ENCODE data around the gene INPP5A.
A peak's percentile ranks its signal among the peaks of the same experiment; 100 is the strongest.
"Not testable (repeated sequence)": the region's sequence is repeated elsewhere in the genome, so short reads cannot be mapped to it uniquely, and the experiment has no call there.

Gene INPP5A

GRCh38 chr10:132787495-132788179 is 250.1 kb downstream of the INPP5A start:
- no peak for DNase-seq (ENCODE audit: low read depth)
- no peak overlapping the region for H3K4me3 ChIP-seq (replicated peaks; ENCODE audit: low read depth, low read length)
- no peak for TF ChIP-seq CTCF (IDR thresholded peaks at IDR 0.05; ENCODE audit: low read length, missing control alignments)

- peak; percentile 11 for DNase-seq (ENCODE audit: low read depth)
- H3K4me3 ChIP-seq (replicated peaks; ENCODE audit: low read depth, low read length): no peak overlapping the region
- TF ChIP-seq CTCF (IDR thresholded peaks at IDR 0.05; ENCODE audit: low read length, missing control alignments): no peak
These were observed 250.7 kb downstream of the INPP5A start for GRCh38 chr10:132788180-132788830.

GRCh38 chr10:132788831-132789219 is 251.2 kb downstream of the INPP5A start:
- DNase-seq (ENCODE audit: low read depth): no peak
- H3K4me3 ChIP-seq (replicated peaks; ENCODE audit: low read depth, low read length): no peak overlapping the region
- TF ChIP-seq CTCF (IDR thresholded peaks at IDR 0.05; ENCODE audit: low read length, missing control alignments): no peak

DNA sequence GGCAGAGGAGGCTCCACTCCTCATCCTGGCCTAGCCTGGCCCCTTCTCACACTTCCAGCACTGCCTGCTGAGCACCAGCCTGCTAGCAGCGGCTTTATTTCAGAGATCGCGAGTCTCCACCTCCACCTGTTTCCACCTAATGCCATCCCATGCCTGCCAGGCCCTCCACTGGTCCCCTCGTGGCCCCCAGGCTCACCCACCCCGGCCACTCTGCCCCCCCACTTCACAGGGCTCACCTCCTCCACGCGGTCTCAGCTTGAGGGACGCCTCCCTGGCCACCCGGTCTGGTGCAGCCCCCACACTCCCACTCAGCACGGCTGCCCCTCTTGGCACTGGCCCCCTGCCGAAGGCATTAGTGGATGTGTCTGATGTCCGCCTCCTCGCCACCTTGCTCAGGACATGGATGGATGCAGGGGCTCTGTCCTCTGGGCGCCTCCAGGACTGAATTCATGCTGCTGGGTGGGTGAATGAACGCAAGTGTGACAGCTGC is 252.1 kb downstream of the INPP5A start:
- no peak for TF ChIP-seq CTCF (IDR thresholded peaks at IDR 0.05; ENCODE audit: low read length, missing control alignments)

DNA sequence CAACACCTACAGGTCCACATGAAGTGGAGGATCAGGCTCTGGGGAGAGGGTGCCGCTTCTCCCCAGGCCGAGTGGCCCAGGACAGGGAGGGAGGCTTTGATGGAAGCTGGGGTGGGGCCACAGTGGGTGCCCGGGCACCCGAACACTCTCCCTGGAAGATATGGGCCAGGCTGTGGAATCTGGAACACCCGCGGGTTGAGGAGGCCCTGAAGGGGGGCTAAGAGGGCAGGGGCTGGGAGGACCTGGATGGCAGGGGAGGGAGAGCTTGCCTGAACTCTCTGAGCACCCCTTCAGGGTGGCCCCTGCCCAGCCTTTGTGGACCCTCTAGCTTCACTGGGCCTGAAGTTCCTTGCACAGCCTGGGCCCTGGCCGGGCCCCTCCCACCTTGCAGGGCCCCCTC is 252.9 kb downstream of the INPP5A start:
- DNase-seq (ENCODE audit: low read depth): no peak
- H3K4me3 ChIP-seq (replicated peaks; ENCODE audit: low read depth, low read length): no peak overlapping the region
- no peak for TF ChIP-seq CTCF (IDR thresholded peaks at IDR 0.05; ENCODE audit: low read length, missing control alignments)

More for the DNA sequence above, 252.1 kb downstream of the INPP5A start:
- no peak overlapping the region for H3K4me3 ChIP-seq (replicated peaks; ENCODE audit: low read depth, low read length)
- DNase-seq (ENCODE audit: low read depth): no peak

- DNase-seq (ENCODE audit: low read depth): no peak
- no peak overlapping the region for H3K4me3 ChIP-seq (replicated peaks; ENCODE audit: low read depth, low read length)
- no peak for TF ChIP-seq CTCF (IDR thresholded peaks at IDR 0.05; ENCODE audit: low read length, missing control alignments)
These were observed 253.6 kb downstream of the INPP5A start for GRCh38 chr10:132790934-132791829.

- not testable (repeated sequence) for H3K4me3 ChIP-seq (replicated peaks; ENCODE audit: low read depth, low read length); DNase-seq (ENCODE audit: low read depth)
These were observed 254.5 kb downstream of the INPP5A start for GRCh38 chr10:132792099-132792498.
